Colonic mucosa (tissue), 4 donors: ENCODE results near the gene ACSL4. TPM values are rescaled to one million over a fixed set of nuclear protein-coding genes. Genes with fewer than 3 reads are reported as not detected.
A peak's percentile ranks its signal among the peaks of the same experiment; 100 is the strongest.

ENCODE experiments used
- DNase-seq: peaks from one replicate; pipeline ENCODE4 v3.0.0-alpha.2; 2020
- H3K27ac ChIP-seq: fragments of 200-600 bp; one replicate; pipeline ENCODE4 v1.8.0; 2021
- H3K27me3 ChIP-seq: fragments of 200-600 bp; one replicate; pipeline ENCODE4 v1.8.0; 2021
- H3K36me3 ChIP-seq: fragments of 200-600 bp; one replicate; pipeline ENCODE4 v1.8.0; 2021
- H3K4me1 ChIP-seq: fragments of 200-600 bp; one replicate; pipeline ENCODE4 v1.8.0; 2021; ENCODE audit warnings: mild to moderate bottlenecking
- H3K4me3 ChIP-seq: fragments of 200-600 bp; one replicate; pipeline ENCODE4 v1.8.0; 2021
- H3K9ac ChIP-seq, 2 donors: one replicate each; pipeline ENCODE4 v1.7.0; 2013; ENCODE audit warnings: control low read depth in 2 of 2, low read depth in 2 of 2, low read length in 2 of 2
- H3K9me3 ChIP-seq: fragments of 200-600 bp; one replicate; pipeline ENCODE4 v1.8.0; 2021
- intact Hi-C: fragments of 100-400 bp; cut with DNase I; formaldehyde crosslinking; loops from one replicate; pipeline ENCODE4 v1.14.1; 2022
- total RNA-seq, 2 donors: library from RNA; stranded (reverse); fragmentation: NEBNext Ultra II Directional in 1 of 2; extraction: Animal tissue kit (Norgen Biotek cat#: 25700) in 1 of 2; gene quantifications; one replicate each; pipeline ENCODE4 v1.2.1, GENCODE V29; 2021
- TF ChIP-seq, protein P1 (sequence below): fragments of 200-600 bp; IDR thresholded peaks from one replicate; pipeline ENCODE4 v1.8.0; 2022; ENCODE audit warnings: antibody characterized with exemption, mild to moderate bottlenecking
- donor health status: healthy.
- donor health status: DM: no; HTN: no; CAD: no.
- donor health status: DM: no; HTN: no; CAD: no.

ACSL4 gene
- total RNA-seq, 2 donors from 2014 or later, result 10.6 to 27.9 TPM

DNA sequence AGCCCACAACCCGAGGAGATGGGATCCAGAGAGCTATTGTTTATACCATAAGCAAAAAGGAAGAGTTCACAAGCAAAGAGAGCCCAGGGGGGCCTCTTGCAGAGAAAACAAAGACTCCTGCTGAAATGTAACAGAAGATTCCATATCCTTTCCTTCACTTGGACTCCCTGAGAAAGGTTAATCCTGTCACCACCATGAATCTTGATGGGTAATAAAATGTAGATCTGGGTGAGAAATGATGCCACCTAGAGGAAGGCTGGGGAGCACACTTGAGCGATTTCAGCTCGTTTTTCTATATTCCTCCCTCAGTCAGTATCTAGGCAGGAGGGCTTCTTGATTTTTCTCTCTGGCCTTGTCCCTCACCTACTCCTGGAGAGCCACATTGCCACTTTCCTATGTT lies 97.9 kb downstream of the ACSL4 start:
- TF ChIP-seq, protein P1, sequence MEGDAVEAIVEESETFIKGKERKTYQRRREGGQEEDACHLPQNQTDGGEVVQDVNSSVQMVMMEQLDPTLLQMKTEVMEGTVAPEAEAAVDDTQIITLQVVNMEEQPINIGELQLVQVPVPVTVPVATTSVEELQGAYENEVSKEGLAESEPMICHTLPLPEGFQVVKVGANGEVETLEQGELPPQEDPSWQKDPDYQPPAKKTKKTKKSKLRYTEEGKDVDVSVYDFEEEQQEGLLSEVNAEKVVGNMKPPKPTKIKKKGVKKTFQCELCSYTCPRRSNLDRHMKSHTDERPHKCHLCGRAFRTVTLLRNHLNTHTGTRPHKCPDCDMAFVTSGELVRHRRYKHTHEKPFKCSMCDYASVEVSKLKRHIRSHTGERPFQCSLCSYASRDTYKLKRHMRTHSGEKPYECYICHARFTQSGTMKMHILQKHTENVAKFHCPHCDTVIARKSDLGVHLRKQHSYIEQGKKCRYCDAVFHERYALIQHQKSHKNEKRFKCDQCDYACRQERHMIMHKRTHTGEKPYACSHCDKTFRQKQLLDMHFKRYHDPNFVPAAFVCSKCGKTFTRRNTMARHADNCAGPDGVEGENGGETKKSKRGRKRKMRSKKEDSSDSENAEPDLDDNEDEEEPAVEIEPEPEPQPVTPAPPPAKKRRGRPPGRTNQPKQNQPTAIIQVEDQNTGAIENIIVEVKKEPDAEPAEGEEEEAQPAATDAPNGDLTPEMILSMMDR, result peak; percentile 17
- Histone ChIP-seq H3K4me1 (no peaks in the 10 kb centered on the region), H3K27me3 (peaks cover 4% of the 10 kb centered on the region), H3K27ac (no peak overlapping the region), H3K9ac (no peak overlapping the region), H3K9me3 (no peaks in the 10 kb centered on the region), H3K36me3 (no peaks in the 10 kb centered on the region), H3K4me3 (no peak overlapping the region)
- intact Hi-C loops, result no loop called here
- DNase-seq, result no peak

DNA sequence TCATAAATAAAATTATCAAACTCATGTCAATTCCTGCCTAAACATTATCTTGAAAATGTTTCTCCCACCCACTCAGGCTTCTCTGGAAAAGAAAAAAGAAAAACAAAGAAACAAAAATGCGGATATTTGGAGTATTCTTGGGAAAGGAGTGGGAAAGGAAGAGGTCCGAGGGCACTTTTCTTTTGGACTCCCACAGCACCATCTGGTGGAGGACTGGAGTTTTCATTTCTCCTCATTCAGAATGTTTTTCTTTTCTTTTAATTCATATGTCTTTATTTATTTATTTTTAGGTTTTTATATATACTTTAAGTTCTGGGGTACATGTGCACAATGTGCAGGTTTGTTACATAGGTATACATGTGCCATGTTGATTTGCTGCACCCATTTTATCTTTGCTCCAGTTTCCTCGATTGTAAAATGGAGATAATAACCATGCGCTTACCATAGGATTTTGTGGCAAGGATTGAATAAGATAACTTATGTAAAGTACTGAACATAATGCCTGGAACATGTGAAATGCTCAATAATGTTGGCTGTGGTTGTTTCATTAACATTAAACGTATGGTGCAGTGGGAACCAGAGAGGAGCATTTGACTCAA lies 100.1 kb downstream of the ACSL4 start:
- H3K9me3 ChIP-seq, result no peaks in the 10 kb centered on the region
- H3K27ac ChIP-seq, result no peak overlapping the region
- intact Hi-C loops, result no loop called here
- no peaks in the 10 kb centered on the region for H3K4me1 ChIP-seq
- DNase-seq, result no peak
- no peaks in the 10 kb centered on the region for H3K36me3 ChIP-seq
- no peak overlapping the region for H3K9ac ChIP-seq
- TF ChIP-seq, protein P1, result peak; percentile 35
- no peak overlapping the region for H3K4me3 ChIP-seq
- H3K27me3 ChIP-seq, result peaks cover 4% of the 10 kb centered on the region

DNA sequence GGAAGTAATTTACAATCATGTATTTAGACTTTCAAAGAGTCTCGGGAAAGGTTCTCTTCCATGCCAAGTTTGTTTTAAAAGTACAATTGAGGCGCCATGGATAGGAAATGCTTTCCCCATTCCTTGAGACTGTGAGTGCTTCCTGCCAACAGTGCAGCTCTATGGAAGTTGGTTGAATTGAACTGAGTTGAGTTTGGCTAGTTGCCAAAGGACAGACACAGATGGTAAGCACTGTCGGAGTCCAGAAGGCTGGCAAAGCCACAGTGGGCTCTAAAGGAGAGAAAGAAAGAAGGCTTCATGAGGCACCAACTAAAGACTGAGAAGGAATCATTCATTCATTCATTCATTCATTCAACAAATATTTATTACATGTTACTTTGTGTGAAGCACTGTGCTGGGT lies 103.7 kb downstream of the ACSL4 start:
- DNase-seq, result no peak
- TF ChIP-seq, protein P1, result no peak
- Histone ChIP-seq H3K4me1 (no peaks in the 10 kb centered on the region), H3K9me3 (no peaks in the 10 kb centered on the region), H3K9ac (no peak overlapping the region), H3K36me3 (no peaks in the 10 kb centered on the region), H3K27me3 (peaks cover 3% of the 10 kb centered on the region), H3K4me3 (no peak overlapping the region), H3K27ac (no peak overlapping the region)
- intact Hi-C loops, result no loop called here

DNA sequence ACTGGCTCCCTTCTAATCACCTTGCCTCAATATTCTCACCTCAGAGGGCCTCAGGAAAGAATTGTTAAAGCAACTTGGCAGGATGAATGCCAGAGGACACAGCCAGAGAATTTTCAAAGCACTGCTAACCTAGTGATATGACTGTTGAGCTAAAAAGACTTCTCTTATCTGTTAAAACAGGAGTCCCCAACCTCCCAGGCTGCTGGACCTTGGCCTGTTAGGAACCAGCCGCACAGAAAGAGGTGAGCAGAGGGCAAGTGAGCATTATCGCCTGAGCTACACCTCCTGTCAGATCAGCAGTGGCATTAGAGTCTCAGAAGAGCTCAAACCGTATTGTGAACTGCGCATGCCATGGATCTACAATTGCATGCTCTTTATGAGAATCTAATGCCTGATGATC lies 106.4 kb downstream of the ACSL4 start:
- no peaks in the 10 kb centered on the region for H3K4me1 ChIP-seq
- H3K9me3 ChIP-seq, result no peaks in the 10 kb centered on the region
- H3K4me3 ChIP-seq, result no peak overlapping the region
- no peak overlapping the region for H3K9ac ChIP-seq
- no peak for DNase-seq
- intact Hi-C loops, result no loop called here
- H3K27ac ChIP-seq, result no peak overlapping the region
- no peaks in the 10 kb centered on the region for H3K36me3 ChIP-seq
- H3K27me3 ChIP-seq, result no peaks in the 10 kb centered on the region
- TF ChIP-seq, protein P1, result no peak

DNA sequence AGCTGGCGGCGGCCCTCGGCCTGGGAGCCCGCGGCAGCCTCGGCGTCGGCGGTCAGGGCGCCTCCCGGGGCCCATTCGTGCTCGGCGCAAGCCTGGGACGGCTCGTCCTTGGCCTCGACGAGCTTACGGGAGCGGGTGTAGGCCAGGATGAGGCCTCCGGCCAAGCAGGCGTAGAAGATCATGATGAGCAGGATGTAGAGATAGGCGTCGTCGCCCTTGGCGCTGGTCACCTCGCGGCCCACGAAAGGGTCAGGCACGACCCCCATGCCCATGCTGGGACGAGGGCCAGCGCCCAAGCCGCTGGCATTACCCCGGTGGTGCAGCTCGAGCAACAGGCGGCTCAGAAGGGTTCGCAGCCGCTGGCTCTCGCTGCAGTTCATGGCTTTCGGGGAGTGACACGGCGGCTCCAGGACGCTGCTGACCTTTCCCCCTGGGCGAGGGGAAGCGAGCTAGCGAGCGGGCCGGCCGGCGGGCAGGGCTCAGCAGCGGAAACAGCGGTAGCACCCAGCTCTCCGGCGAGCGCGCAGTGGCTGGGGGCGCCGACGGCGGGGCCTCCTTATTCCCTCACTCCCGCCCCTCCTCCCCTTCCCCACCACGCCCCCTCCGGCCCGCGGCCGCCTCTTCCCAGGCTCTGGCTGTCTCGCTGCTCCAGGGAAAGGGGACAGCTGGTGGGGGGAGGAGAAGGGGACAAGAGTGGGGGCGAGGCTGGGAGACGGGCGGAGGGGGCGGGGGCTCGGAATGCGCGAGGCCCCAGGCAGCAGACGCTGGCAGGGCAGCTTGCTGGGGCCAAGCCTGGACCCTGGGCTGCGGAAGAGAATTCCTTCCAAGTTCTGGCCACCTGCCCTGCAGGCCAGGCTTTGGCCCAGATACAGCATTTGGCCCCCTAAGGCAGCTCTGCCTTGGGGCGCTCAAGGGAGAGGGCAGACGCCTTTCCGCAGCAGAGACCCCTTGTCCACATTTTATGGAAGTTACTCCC lies 108.1 kb downstream of the ACSL4 start, which contains the start of gene KCNE5:
Gene KCNE5 (minus strand): TSS at position 532 of the 976 bp plus-strand sequence. CDS start 152 bp downstream, at position 380.
- intact Hi-C loops, result no loop called here
- H3K9ac ChIP-seq, result no peak within 1 kb of the TSS
- no peaks in the 10 kb centered on the region for H3K27me3 ChIP-seq
- TF ChIP-seq, protein P1, result no peak
- H3K27ac ChIP-seq, result no peak within 1 kb of the TSS
- H3K4me3 ChIP-seq, result no peak within 1 kb of the TSS
- DNase-seq, result no peak
- no peaks in the 10 kb centered on the region for H3K36me3 ChIP-seq
- no peaks in the 10 kb centered on the region for H3K4me1 ChIP-seq
- no peaks in the 10 kb centered on the region for H3K9me3 ChIP-seq
